Fibroblast of skin of abdomen (primary cell): ENCODE measurements around the gene ATP8B2.
"Not testable (repeated sequence)": the region's sequence is repeated elsewhere in the genome, so short reads cannot be mapped to it uniquely, and the experiment has no call there.

Experiments
- DNase-seq: peaks from one replicate; pipeline ENCODE4 v3.0.0-alpha.2; 2013

Gene ATP8B2

DNA sequence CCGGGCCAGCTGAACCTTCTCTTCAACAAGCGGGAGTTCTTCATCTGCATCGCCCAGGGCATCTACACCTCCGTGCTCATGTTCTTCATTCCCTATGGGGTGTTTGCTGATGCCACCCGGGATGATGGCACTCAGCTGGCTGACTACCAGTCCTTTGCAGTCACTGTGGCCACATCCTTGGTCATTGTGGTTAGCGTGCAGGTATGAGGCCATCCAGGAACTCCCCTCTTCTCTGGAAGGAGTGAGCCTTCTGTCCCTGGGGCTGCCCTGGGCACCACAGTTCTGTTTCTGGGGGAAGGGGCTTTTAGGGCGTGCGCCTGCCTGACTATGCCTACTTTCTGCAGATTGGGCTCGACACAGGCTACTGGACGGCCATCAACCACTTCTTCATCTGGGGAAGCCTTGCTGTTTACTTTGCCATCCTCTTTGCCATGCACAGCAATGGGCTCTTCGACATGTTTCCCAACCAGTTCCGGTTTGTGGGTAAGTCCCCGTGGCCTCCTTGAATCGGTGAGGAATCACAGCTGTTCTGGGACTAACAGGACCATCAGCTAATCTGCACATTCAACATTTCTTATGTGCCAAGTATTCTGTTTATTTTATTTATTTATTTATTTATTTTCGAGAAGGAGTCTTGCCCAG lies 21.1 kb downstream of the ATP8B2 start:
- no peak for DNase-seq

DNA sequence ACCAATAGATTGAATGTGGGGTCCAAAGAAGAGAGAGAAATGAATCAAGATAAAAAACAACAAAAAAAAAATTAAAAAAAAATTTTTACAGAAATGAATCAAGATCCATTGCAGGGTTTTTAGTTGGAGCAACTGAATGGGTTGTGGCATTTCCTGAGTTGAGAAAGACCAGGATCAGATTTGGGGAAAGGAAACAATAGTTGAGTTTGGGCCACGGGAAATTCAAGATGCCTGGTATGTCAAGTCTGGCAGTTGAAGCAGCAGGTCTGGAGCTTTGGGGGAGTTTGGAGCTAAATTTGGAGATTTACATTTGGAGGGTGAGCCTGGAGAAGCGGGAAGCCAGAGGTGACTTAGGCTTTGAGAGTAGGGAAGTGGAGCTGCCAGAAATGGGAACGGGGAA lies 22.6 kb downstream of the ATP8B2 start:
- DNase-seq: no peak

DNA sequence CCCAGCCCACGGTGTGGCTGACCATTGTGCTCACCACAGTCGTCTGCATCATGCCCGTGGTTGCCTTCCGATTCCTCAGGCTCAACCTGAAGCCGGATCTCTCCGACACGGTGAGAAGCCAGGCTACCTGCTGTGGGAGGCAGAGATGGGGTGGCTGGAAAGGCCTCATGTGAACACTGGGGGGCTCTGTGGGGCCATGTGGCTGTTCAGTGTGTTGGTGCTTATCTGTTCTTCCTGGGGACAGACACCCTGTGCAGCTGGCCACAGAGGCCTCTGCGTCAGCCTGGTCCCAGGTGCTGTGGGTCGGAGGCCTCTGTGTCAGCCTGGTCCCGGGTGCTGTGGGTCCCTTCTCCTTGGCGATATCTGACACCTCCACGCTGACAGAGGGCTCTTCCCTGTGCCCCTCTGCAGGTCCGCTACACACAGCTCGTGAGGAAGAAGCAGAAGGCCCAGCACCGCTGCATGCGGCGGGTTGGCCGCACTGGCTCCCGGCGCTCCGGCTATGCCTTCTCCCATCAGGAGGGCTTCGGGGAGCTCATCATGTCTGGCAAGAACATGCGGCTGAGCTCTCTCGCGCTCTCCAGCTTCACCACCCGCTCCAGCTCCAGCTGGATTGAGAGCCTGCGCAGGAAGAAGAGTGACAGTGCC lies 23.2 kb downstream of the ATP8B2 start:
- DNase-seq: no peak

DNA sequence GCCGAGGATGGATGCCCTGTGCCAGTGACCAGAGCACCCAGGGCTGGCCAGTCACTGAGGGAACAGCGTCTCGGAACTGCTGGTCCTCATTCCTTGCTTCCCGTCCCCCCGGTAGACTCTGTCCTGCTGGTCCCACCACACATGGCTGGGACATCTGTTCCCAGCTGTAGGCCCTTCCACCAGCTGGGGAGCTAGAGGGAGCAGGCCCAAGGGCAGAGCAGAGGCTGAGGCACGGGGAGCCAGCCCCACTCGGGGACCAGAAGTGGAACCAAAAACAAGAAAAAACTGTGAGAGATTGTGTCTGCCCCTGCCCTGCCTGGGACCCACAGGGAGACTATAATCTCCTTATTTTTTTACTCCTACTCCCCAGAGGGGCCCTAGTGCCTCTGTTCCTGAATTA lies 23.8 kb downstream of the ATP8B2 start:
- no peak for DNase-seq

DNA sequence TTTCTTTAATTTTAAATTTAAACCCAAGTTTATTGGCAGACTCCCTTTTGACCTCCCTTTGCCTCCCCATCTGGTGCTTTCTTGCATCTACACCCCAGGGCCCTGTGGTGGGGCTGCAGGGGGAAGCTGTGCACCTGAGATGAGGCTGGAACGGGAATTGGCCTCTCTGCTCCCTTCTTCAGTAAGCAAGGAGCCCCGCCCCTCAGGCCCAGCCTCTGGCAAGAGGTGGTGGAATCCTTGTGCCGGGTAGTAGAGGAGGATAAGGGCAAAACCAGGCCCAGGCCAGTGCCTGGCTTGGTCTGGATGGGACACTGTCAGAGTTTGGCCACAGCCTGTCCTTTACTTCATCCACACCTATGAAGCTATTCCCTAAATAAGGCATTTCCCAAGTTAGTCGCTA lies 25.1 kb downstream of the ATP8B2 start:
- no peak for DNase-seq

DNA sequence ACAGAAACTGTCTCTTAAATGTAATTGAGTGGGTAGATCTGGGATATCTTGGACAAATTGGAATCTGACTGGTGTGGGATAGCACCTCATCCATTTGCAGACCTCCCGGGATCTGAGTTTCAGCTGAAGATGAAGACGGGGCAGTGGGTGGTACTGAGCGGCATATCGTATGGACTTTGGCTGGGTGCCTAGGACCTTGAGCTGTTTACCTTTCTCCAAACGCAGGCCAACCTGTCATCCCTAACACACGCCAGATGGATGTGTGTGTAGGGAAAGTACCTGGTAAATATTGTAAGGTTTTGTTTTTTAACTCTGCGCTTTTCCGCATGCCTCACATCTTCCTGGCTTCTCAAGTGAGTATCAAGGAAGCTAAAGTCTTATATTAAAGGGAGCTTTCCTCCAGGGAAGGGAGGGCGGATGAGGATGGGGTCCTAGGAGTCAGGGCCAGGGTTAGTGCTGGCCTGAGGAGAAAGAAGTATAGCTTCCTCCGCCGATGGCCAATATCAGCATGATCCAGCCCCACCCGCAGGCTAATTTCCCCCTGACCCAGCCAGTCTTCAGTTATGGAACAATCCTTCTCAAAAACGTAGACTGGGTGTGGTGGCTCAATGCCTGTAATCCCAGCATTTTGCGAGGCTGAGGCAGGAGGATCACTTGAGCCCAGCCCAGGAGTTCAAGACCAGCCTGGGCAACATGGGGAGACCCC lies 26.2 kb downstream of the ATP8B2 start:
- no peak for DNase-seq

DNA sequence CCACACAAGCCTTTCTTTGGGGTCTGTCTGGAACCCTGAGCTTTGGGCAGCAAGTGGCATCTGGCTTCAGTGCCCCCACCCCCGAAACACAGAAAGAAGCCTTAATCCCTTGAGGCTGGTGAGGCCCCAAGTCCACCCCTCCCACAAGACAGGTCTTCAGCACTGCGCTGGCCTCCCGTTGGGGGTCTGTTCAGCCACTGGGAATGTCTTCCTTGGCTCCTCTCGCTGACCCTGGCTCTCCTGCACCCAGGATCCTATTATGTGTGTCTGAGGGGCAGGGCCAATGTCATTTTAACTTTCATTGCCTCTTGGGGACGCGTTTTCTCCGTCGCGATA lies 26.9 kb downstream of the ATP8B2 start:
- no peak for DNase-seq

DNA sequence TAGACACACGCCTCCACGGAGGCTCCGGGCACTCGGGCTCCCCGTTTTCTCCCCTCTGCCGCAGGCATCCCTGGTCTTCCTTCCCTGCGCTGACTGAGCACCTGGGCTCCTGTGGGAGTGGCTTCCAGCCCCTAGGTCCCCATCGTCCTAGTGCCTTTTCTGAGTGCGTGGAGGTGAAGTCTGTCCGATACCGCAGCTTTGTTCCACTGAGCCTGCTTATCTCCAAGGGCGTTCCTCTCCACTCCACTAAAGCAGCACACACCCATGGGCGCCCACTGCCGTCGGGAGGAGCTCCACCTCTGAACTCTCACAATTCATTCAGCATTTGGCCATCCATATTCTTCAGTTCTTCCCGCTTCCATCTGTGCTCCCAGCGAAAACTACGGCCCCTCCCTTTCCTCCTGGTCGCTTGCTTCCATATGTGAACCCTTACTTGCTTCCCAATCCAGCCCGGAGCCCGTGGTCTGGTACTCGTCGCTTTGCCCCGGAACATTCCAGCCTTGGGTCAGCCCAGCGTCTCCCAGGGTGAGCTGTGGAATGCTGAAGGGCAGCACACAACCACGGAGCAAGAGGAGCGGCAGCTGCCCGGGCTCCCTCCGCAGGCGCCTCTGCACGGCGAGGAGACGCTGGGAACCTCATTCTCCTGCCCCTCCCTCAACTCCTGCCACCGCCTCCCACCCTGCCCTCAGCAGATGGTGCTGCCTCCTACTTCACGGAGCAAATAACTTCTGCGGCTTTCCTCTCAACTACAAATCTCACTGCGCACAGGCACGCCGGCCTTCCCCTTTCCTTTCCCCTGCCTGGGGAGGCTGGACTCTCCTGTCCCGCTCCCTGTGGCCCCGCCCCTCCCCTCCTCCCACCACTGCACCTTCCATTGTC lies 27.5 kb downstream of the ATP8B2 start:
- peak; percentile 31 for DNase-seq

DNA sequence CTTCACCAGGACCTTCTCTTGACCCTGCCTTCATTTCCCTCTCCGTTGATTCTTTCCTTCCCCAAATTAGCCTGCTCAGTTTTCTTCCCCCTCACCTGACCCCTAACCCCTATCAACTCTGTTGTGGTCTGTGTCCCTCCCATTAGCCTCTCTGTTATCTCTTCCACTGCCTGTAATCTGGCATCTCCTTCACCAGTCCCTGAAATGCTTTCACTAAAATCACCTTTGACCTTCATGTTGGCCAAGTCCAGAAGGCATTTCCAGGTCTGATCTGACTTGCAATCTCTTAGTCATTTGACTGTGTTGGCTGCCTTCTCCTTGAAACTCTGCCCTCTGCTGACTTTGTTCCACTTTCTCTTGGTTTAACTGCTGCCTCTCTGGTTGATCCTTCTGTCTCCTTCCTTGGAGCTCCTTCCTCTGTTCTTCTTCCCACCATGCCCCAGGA lies 28.2 kb downstream of the ATP8B2 start:
- peak; percentile 22 for DNase-seq

DNA sequence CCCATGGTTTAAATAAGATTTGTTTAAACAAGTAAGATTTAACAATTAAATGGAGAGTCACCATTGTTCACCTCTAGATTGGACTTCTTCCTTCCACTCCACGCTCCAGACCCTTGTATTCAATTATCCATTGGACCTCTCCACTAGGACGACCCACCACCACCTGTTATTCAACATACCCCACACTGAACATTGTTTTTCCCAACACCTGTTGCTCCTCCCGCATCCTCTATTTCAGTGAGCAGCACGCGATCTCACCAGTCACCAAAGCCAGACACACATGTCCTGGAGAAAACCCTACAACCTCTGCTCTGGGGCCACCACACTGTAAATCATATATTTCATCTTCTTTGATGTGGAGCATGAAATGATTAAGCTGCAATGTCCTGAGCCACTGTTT lies 28.6 kb downstream of the ATP8B2 start:
- DNase-seq: no peak

DNA sequence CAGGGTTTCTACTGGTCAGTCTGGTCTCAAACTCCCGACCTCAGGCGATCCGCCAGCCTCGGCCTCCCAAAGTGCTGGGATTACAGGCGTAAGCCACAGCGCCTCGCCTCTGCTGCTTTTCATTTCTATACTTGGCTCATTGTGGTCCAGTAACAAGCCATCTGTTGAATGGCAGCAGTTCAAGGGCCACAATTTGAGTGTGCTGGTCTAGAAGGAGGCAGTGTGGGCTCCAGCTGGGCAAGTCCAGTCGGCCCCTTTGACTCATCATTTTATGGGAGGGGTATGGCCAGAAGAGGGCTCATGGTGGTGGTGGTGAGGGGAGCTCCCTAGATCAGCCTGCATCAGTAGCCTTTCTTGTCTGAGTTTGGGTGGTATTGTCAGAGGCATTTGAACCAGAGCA lies 33.2 kb downstream of the ATP8B2 start:
- no peak for DNase-seq

DNA sequence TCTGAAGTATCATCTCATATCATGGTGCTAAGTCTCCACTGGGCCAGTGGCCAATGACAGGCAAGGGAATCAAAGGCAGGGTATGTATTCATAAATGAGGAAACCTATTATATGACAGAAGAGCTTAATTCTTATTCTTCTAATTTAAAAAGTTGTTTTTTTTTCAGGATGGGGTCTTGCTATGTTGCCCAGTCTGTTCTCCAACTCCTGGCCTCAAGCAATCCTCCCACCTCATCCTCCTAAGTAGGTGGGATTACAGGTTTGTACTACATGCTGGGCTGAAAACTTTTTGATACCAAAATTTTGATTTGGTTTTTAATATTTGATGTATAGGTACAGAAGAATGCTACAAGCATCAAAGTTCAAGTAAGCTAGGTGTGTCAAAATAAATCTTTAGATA lies 35.0 kb downstream of the ATP8B2 start:
- no peak for DNase-seq

DNA sequence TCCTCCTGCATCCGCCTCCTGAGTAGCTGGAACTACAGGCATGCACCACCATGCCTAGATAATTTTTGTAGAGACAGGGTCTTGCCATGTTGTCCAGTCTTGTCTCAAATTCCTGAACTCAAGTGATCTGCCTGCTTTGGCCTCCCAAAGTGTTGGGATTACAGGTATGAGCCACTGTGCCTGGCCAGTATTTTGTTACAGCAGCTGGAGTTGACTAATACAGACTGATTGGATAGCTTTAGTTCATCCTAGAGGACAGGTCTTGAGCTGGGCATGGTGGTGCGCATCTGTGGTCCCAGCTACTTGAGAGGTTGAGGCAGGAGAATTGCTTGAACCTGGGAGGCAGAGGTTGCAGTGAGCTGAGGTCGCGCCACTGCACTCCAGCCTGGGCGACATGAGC lies 35.6 kb downstream of the ATP8B2 start:
- DNase-seq: not testable (repeated sequence)

DNA sequence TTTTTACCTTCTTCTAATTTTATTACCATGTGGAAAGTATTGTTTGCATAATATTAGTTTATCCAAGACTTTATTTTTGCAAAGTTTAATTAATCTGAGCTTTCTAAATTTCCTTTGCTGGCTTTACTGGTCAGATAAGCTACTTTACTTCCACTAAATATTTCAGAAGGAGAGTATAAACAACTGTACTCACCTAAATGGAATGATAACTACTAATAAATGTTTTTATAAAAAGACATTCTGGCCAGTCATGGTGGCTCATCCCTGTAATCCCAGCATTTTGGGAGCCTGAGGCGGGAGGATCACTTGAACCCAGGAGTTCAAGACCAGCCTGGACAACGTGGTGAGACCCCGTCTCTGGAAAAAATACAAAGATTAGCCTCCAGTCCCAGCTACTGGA lies 36.0 kb downstream of the ATP8B2 start:
- DNase-seq: no peak

DNA sequence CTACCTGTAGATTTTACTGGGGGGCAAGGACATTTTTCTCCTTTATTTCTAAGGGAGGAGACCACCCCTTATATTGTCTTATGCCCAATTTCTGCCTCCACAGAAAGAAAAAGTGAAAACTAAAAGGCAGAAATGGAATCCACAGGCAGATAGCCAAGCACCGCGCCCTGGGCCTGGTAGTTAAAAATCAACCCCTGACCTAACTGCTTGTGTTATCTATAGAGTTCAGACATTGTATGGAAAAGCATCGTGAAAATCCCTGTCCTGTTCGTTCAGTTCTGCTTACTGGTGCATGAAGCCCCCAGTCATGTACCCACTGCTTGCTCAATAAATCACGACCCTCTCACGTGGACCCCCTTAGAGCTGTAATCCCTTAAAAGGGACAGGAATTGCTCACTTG lies 46.1 kb downstream of the ATP8B2 start:
- no peak for DNase-seq

DNA sequence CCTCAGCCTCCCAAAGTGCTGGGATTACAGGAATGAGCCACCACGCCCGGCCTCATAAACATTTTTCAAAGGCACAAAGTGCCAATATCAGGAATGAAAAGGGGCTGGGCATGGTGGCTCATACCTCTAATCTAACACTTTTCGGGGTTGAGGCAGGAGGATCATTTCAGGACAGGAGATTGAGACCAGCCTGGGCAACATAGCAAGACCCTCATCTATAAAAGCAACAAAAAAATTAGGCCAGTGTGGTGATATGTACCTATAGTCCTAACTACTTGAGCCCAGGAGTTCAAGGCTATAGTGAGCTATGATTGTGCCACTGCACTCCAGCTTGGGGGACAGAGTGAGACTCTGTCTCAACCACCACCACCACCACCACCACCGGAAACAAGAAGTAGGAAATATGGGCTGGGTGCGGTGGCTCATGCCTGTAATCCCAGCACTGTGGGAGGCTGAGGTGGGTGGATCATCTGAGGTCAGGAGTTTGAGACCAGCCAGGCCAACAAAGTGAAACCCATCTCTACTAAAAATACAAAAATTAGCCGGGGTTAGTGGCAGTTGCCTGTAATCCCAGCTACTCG lies 48.5 kb downstream of the ATP8B2 start:
- DNase-seq: not testable (repeated sequence)

DNA sequence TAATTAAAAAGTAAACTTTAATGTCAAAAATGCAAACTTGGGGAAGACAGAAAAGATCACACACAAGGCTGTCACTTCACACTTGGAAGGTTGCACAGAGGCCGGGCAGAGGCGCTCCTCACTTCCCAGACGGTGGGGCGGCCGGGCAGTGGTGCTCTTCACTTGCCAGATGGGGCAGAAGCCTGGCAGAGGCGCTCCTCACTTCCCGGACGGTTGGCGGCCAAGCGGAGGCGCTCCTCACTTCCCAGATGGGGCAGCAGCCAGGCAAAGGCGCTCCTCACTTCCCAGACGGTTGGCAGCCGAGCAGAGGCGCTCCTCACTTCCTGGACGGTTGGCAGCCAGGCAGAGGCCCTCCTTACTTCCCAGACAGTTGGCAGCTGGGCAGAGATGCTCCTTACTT lies 54.0 kb downstream of the ATP8B2 start:
- DNase-seq: no peak

DNA sequence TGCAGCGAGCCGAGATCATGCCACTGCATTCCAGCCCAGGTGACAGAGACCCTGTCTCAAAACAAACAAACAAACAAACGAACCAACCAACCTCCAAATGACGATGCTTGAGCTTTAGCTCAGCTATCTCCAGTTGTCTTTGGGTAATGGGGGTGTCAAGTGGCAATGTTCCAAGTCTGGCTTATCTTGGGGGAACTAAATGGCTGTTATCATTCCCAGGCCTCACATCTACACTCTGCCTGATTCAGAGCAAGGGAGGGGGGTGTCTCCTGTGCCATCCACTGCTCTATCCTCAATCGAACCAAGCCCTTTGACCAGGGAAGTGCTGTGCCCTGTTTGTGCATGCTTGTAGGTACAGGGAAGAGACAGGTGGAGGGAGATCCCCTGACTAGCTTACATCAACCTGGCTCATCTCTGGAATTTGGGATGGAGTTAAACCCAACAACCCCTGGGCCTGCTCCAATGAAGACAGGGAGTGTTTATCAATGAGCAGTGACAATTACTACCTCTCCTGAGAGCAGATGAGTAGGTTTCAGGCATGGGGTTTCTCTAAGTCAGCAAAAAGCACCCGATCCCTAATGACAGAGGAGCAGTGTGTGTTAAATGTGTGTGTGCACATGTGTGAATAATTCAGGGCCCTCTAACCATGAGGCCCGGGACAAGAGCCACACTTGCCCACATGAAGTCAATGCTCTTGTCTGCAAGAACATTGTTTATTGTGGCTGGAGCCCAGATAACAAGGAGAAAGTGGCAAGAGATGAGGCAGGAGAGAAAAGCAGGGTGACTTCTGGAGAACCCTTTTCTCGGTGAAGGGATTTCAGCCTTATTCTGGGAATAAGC lies 59.5 kb downstream of the ATP8B2 start:
- no peak for DNase-seq

DNA sequence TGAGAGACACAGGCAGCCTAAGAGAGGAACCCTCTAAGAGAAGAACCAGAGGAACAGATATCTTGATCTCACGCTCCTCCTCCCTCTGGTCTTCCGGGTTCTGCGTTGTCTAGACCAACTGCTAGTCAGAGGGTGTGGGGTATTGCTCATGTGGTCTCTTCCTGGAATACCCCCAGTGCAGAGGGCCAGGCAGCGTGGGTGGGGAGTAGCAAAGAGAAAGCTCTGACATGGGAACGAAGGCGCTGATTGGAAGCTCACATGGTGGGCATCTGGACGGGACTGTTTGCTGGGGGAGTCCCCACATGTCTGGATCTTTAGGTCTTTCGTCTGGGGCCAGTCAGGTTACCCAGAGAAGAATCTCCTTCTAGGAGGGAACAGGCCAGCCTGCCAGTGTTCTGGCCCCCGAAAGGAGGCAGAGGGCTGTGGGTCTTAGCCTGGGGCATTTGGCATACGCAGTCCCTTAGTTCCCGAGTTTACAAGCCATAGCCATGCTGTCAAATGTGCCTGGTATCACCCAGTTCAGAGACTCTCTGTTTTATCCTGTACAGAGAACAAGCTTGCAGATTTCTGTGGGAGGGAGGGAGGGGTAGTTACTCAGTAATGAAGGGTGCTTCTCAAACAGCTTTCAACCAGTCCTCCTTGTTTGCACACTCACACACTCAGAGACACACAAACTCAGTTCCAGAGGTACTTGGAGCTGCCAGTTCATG lies 61.5 kb downstream of the ATP8B2 start:
- peak; percentile 54 for DNase-seq

DNA sequence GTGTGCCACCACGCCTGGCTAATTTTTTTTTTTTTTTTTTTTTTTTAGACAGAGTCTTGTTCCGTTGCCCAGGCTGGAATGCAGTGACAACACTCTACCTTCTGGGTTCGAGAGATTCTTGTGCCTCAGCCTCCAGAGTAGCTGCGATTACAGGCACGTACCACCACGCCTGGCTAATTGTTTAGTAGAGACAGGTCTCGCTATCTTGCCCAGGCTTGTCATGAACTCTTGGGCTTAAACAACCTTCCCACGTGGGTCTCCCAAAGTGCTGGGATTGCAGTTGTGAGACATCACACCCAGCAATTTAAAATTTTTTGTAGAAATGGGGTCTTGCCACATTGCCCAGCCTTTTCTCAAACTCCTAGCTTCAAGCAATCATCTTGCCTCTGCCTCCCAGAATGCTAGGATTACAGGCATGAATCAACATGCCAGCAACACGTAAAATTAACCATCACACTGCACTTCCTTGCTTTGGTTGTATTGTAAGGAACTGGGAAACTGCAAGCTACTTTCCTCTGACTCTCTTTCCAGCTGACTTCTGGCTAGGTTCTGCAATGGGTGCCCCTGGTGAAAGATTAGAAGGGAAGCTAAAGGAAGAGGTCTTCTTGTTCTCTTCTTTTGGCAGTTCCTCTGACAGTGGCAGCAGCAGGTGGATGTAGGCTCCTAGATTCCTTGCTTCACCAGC lies 65.9 kb downstream of the ATP8B2 start:
- no peak for DNase-seq

DNA sequence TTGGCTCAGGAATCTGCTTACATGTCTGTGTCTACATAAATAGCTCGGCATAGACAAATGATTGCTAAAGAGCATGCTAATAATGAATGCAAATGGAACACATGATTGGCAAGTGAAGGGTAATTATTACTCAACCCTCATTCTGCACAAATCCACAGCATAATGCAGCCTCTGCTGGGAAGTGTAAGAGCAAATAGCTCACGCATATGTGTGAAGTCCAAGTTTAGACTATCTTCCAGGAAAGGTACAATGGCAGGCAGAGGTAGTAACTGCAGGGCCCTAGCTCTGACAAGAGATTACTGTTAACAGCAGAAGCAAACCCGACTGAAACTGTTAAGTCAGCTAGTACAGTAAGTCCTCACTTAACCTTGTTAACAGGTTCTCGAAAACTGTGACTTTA lies 72.8 kb downstream of the ATP8B2 start:
- no peak for DNase-seq
